ENCODE results near the gene ALK. TPM values are rescaled to one million over a fixed set of nuclear protein-coding genes. Genes with fewer than 3 reads are reported as not detected.
A peak's percentile ranks its signal among the peaks of the same experiment; 100 is the strongest.

The ALK gene
- total RNA-seq, 4 donors from 2014 or later: 0.83 to 1.6 (median 1.2) TPM

- 32% methylated on average over 14 of the region's 14 CpGs for WGBS
- no peak for DNase-seq (ENCODE audit: extremely low spot score)
- TF ChIP-seq CTCF (IDR thresholded peaks at IDR 0.05) (peak; percentile 72 to 76 (median 74)), EP300 (IDR thresholded peaks at IDR 0.05) (no peak), POLR2AphosphoS5 (IDR thresholded peaks at IDR 0.05) (peak in 1 of 2 donors; percentile 23), POLR2A (IDR thresholded peaks at IDR 0.05; ENCODE audit: low read depth) (no peak)
- H3K36me3 ChIP-seq: peaks cover 0 to 15% (median 0%) of the 10 kb centered on the region in 4 donors
- H3K27me3 ChIP-seq: no peaks in the 10 kb centered on the region
- intact Hi-C loops (cut with DNase I): loop anchor here (2.0 kb wide), 1 partner anchor 236 kb away; no protein-coding TSS in a partner anchor
- H3K9me3 ChIP-seq: no peaks in the 10 kb centered on the region
- H3K4me1 ChIP-seq: peaks cover 0 to 7% (median 0%) of the 10 kb centered on the region in 4 donors
- no peak overlapping the region for H3K27ac ChIP-seq (replicated peaks in 1 of 4)
- H3K4me3 ChIP-seq: no peak overlapping the region
Observed at GRCh38 chr2:29196792-29197788, 724.3 kb downstream of the ALK start.

GRCh38 chr2:29195796-29196195 is 725.6 kb downstream of the ALK start:
- Histone ChIP-seq H3K36me3 (peaks cover 0 to 21% (median 3%) of the 10 kb centered on the region in 4 donors), H3K27ac (replicated peaks in 1 of 4) (no peak overlapping the region), H3K4me3 (no peak overlapping the region), H3K4me1 (peaks cover 0 to 7% (median 0%) of the 10 kb centered on the region in 4 donors), H3K9me3 (no peaks in the 10 kb centered on the region), H3K27me3 (no peaks in the 10 kb centered on the region)
- intact Hi-C loops (cut with DNase I): loop anchor here (2.0 kb wide), 1 partner anchor 235 kb away; no protein-coding TSS in a partner anchor
- TF ChIP-seq POLR2AphosphoS5 (IDR thresholded peaks at IDR 0.05) (no peak), EP300 (IDR thresholded peaks at IDR 0.05) (no peak), POLR2A (IDR thresholded peaks at IDR 0.05; ENCODE audit: low read depth) (no peak), CTCF (IDR thresholded peaks at IDR 0.05) (no peak)
- DNase-seq (ENCODE audit: extremely low spot score): no peak
- 84% methylated on average over 8 of the region's 8 CpGs for WGBS

- Histone ChIP-seq H3K9me3 (no peaks in the 10 kb centered on the region), H3K36me3 (peaks cover 0 to 25% (median 3%) of the 10 kb centered on the region in 4 donors), H3K27ac (replicated peaks in 1 of 4) (no peak overlapping the region), H3K4me1 (peaks cover 0 to 7% (median 0%) of the 10 kb centered on the region in 4 donors), H3K4me3 (no peak overlapping the region), H3K27me3 (no peaks in the 10 kb centered on the region)
- intact Hi-C loops (cut with DNase I): no loop called here
- WGBS: 86% methylated on average over 7 of the region's 7 CpGs
- DNase-seq (ENCODE audit: extremely low spot score): no peak
- no peak for TF ChIP-seq POLR2A (IDR thresholded peaks at IDR 0.05; ENCODE audit: low read depth)
- no peak for TF ChIP-seq EP300 (IDR thresholded peaks at IDR 0.05)
- no peak for TF ChIP-seq POLR2AphosphoS5 (IDR thresholded peaks at IDR 0.05)
- no peak for TF ChIP-seq CTCF (IDR thresholded peaks at IDR 0.05)
Observed at GRCh38 chr2:29193681-29194080, 727.7 kb downstream of the ALK start.

- WGBS: 89% methylated on average over 12 of the region's 12 CpGs
- no peak overlapping the region for H3K27ac ChIP-seq (replicated peaks in 1 of 4)
- intact Hi-C loops (cut with DNase I): no loop called here
- no peak overlapping the region for H3K4me3 ChIP-seq
- H3K27me3 ChIP-seq: no peaks in the 10 kb centered on the region
- peaks cover 0 to 29% (median 5%) of the 10 kb centered on the region in 4 donors for H3K36me3 ChIP-seq
- H3K4me1 ChIP-seq: peaks cover 0 to 7% (median 0%) of the 10 kb centered on the region in 4 donors
- no peaks in the 10 kb centered on the region for H3K9me3 ChIP-seq
- DNase-seq (ENCODE audit: extremely low spot score): no peak
- no peak for TF ChIP-seq POLR2A (IDR thresholded peaks at IDR 0.05; ENCODE audit: low read depth)
- TF ChIP-seq POLR2AphosphoS5 (IDR thresholded peaks at IDR 0.05): no peak
- TF ChIP-seq EP300 (IDR thresholded peaks at IDR 0.05): no peak
- TF ChIP-seq CTCF (IDR thresholded peaks at IDR 0.05): no peak
Observed at GRCh38 chr2:29193111-29193510, 728.3 kb downstream of the ALK start.

All from esophagus muscularis mucosa (tissue), 4 donors.